ENCODE data around the gene AVL9.
"Not testable (repeated sequence)": the region's sequence is repeated elsewhere in the genome, so short reads cannot be mapped to it uniquely, and the experiment has no call there.

The AVL9 gene

DNA sequence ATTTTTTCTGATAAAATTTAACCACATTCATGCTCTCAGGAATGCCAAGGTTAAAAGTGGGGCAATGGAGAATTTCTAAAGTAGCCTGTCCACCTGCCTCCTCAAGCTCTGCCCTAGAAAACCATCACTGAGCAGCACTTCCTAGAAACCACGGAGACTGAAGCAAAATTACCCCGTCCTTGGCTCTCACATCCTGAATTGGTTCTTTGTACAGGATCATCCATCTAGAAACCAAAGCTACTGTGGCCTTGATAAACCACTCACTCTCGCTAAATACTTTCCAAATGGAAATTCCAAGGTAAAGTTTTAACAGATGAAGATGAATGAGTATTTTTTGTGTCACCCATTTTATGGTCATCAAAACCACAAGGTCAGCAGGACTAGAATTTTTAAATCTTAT is 96.6 kb downstream of the AVL9 start:
- DNase-seq (ENCODE audit: low read depth), result no peak

DNA sequence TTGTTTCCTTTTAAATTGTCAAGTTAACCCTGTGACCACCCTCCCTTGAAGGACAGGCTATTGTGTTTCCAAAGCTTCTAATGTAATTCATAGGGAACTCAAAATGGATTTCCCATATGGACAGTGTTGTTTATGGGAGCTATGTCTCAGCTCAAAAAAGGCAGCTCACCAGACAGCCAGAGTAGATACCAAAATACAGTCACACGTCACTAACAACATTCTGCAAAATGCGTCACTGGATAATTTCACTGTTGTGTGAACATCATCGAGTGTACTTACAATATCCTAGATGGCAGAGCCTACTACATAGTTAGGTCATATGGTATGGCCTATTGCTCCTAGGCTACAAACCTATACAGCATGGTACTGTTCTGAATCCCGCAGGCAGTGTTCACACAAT is 97.4 kb downstream of the AVL9 start:
- DNase-seq (ENCODE audit: low read depth), result no peak

DNA sequence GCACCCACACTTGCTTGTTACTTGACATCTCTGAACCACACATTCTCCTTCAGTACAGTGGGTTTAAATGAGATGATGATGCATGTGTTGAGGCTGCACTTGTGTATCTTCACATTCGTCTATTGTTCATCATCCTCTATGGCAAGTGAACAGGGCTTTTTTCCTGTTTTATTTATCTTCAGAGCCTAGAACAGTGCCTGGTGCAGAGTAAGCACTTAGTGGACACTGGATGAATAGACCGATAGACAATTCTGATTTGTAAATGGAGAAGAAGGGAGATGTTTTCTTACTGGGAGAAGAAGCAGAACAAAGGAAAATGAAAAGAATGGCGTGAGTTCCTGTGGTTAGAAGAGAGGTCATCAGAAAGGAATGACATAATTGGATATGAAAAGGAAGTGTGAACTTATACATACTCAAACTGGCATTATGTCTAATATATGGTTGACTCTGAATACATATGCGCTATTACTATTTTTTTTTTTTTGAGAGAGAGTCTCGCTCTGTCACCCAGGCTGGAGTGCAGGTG is 99.7 kb downstream of the AVL9 start:
- no peak for DNase-seq (ENCODE audit: low read depth)

DNA sequence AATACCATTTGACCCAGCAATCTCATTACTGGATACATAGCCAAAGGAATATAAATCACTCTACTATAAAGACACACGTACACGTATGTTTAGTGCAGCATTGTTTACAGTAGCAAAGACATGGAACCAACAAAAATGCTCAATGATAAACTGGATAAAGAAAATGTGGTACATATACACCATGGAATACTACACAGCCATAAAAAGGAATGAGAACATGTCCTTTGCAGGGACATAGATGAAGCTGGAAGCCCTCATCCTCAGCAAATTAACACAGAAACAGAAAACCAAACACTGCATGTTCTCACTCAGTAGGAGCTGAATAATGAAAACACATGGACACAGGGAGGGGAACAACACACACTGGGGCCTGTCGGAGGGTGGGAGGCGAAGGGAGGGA is 105.9 kb downstream of the AVL9 start:
- DNase-seq (ENCODE audit: low read depth), result not testable (repeated sequence)

DNA sequence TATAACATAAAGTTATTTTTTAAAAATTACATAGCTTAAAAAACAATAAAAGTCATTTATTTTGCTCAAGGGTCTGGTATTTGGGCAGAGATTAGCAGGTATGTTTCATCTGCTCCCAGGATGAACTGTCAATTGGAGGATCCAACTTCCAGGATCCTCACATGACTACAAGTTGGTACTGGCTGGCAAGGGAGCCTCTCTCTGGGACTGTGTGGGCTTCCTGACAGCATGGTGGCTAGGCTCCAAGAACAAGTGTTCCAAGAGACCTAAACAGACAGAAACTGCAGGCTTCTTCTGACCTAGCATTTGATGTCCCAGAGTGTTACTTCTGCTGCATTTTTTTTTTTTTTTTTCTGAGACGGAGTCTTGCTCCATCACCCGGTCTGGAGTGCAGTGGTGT is 107.2 kb downstream of the AVL9 start:
- no peak for DNase-seq (ENCODE audit: low read depth)

DNA sequence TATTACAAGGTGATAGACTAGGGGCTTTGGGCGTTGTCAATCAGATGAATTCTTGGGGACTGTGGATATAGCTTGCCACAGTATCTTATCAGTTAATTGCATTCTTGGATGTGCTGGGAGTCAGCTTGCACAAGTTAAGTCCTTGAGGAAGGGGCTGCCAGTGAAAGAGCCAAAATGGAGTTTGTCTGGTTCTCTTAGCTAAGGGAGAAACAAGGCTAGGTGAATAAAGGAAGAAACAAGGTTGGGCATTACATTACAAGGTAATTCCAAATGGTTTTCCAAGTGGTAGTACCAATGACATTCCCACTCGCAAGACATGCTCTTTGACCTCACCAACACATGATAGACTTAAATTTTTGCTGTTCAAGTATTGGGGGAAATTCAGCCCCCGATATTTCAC is 108.2 kb downstream of the AVL9 start:
- DNase-seq (ENCODE audit: low read depth), result not testable (repeated sequence)

DNA sequence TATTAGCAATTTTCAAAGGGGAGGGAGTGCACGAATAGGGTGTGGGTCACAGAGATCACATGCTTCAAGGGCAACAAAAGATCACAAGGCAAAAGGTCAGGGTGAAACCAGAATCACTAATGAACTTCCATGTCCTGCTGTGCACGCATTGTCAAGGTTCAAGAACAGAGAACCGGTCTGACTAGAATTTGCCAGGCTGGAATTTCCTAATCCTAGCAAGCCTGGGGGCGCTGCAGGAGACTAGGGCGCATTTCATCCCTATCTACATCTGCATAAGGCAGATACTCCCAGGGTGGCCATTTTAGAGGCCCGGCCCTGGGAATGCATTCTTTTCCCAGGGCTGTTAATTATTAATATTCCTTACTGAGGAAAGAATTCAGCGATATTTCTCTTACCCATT is 108.8 kb downstream of the AVL9 start:
- not testable (repeated sequence) for DNase-seq (ENCODE audit: low read depth)

DNA sequence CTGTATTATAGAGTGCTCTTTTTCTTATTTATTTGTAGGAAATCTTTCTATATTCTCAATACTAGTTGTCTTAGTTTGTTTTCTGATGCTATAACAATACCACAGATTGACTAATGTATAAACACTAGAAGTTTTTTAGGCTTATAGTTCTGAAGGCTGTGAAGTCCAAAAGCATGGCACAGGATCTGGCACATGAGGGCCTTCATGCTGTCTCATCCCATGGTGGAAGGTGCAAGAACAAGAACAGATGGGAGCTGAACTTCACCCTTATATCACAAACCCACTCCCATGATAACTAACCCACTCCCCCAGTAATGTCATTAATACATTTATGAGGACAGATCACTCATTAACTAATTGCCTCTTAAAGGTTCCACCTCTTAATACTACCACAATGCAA is 109.7 kb downstream of the AVL9 start:
- DNase-seq (ENCODE audit: low read depth), result no peak

DNA sequence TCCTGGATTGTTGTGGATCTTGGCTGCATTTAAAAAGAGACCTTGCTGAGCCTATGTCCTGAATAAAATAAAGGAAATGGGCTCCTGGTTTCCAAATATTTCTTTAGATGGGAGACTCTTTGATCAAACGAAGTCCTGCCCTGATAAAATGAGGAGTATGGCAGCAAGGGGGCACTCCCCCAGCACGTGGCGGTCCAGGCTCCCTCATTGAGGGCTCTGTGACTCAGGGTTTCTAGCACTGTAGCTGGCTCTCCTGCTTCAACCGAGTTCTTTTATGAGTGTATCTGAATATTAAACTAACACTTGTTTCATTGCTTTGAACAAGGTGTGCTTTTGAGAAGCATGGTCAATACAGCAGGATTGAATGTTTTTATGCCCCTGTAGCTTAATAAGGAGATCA is 114.2 kb downstream of the AVL9 start:
- DNase-seq (ENCODE audit: low read depth), result no peak

DNA sequence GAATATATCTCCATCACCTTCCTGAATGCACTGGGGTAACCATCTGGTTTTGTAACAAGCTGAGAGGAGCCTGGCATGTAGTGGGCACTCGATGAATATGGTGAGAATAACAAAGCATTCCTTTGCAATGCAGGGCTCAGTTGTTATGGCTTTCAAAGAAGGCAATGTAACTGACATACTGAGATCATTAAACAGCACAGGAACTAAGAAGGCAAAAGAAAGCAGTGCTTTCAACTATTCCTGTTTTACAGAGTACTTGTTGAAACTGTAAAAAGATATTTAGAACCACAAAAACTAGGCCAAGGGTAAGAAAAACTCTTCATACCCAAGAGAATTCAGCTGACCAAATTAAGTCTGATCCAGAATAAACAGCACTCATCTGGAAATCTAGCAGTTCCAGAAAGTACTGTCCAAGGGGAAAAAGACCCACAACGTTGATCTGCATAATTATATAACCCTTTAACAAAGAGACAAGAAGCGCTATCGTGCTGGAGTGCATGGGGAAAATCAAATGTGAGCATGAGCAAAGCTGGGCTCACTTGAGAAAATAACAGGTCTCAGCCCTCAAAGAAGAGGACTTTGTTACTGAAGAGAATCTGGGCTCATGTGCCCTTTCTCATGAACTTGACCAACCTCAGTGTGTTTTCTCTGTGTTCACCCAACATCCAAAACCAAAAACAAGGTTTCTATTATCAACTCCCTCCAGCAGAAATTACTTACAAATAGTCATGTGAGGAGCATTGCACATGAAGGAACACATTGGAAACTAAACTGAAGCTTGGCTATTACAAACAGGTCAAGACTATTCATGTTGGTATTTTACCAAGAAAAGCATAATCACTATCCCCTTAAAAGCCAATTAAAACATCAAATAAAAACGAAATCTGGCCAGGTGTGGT is 116.2 kb downstream of the AVL9 start:
- no peak for DNase-seq (ENCODE audit: low read depth)

DNA sequence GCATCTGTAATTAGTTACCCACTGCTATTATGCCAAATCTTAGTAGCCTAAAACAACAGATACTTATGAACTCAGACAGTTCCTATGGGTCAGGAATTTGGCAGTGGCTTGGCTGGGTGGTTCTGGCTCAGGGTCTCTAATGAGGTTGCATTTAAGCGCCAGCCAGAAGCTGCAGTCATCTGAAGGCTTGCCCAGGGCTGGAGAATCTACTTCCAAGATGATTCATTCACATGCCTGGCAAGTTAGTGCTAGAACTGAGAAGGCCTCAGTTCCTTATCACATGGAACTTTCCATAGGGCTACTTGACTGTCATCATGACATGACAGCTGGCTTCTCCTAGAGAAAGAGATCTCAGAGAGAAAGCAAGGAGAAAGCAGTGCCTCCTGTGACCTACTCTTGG is 121.3 kb downstream of the AVL9 start:
- no peak for DNase-seq (ENCODE audit: low read depth)

DNA sequence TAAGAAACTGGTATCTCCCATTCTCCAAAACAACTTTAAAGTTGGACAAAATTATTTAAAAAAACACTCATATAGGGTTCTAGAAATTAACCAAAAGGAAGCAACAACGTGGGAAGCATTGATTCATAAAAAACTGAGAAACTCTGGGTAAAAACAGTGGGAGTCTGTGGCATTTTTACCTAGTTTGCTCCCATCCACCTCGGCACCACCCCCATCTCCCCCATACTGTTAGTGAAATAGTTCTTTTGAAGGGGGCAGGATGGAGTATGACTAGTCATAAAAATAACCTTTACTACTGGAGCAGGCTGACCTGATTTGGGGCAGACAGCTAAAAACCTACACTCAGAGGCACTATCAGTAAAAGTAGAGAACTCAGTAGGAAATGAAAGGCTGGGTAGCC is 123.2 kb downstream of the AVL9 start:
- DNase-seq (ENCODE audit: low read depth), result no peak

DNA sequence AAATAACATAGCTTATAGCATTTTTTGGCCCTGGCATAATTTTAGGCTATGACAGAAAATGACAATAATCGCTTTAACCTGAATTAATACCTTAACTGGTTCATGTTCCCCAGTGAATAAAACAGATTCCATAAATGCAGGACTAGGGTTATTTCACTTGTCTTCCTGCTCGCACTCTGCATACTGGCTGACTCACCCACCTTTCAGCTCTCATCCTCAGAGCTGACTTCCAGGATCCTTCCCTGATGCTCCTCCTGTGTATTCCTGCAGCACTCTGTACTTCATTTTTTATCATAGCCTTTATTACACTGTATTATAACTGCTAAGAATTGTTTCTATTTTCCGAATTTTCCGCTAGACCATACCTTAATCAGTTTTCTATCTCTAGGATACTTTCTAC is 123.7 kb downstream of the AVL9 start:
- no peak for DNase-seq (ENCODE audit: low read depth)

DNA sequence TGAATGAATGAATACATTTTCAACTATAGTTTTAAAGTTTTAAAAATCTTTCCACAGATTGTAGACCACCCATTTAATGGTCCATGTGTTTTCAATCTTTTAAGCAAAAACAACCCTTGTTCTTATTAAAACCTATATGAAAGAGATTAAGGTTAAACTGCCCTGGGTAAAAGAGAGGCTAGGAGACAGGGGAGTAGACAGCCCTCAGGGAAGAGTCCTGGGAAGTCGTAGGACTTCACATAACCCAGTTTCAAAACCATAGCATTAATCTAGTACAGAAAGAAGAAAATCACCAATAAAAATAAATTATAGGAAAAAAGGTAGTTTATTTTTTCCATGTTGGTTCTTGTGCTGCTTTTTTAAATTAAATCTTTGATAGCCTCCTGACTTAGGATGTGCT is 124.1 kb downstream of the AVL9 start:
- DNase-seq (ENCODE audit: low read depth), result not testable (repeated sequence)

DNA sequence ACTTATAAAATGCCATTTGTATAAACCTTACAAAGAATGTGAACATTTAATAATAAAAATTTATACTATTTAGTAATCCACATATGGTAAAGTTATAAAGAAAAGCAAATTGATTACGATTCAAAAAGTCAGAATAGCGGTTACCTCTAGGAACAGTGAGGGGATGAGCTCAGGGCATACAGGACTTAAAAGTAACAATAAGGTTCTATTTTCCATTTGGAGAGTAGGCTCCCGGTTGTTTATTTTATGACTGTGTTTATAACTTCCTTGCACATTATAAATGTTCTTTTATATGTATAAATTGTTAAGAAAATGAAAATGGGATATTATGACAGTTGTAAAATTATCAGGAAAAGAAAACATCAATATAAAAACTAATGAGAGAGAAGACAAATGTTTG is 135.7 kb downstream of the AVL9 start:
- no peak for DNase-seq (ENCODE audit: low read depth)

DNA sequence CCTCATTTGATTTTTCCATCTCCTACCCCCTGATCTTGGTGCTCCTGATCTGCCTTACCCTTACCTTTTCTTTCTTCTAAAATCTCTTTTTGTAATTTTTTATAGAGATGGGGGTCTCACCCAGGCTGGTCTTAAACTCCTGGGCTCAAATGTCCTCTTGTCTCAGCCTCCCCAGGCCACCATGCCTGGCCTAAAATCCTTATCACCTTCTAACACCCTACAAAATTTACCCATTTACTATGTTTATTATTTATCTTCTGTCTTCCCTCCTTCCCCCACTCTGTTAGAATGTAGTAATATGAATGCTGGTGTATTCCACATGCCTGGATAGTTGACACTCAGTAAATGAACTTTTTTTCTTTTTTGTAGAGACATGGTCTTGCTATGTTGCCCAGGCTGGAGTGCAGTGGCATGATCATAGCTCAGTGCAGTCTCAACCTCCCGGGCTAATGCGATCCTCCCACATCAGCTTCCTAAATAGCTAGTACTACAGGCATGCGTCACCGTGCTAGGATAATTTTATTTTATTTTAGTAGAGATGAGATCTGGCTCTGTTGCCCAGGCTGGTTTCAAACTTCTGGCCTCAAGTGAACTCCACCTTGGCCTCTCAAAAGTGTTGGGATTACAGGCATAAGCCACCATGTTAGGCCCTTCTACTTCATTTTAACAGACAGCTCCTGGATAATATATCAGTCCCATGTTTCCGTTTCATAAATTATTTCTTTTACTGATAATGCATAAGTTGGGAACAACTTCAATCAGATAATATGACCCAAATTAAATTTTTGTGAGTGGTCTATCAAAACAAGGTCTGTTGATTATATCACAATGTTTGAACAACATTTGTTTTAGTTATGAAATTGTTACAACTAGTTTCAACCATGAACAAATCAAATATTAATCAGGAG is 136.6 kb downstream of the AVL9 start:
- DNase-seq (ENCODE audit: low read depth), result not testable (repeated sequence)

DNA sequence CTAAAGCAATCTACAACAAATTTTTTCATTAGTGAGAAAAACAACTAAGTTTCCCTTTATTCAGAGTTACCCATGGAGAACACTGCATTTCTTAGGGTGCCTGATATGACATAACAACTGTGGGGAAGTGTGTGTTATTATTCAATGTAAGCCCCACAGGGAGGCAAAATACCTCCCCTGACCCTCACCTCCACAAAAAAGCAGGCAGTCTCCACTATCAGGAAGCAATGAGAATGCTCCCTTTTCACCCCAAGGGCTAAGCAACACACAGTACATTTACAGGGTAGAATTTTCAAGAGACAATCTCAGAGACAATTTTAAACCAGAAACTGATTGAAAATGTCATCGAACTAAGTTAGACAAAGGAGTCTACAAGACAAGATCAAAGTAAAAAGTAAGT is 138.2 kb downstream of the AVL9 start:
- not testable (repeated sequence) for DNase-seq (ENCODE audit: low read depth)

DNA sequence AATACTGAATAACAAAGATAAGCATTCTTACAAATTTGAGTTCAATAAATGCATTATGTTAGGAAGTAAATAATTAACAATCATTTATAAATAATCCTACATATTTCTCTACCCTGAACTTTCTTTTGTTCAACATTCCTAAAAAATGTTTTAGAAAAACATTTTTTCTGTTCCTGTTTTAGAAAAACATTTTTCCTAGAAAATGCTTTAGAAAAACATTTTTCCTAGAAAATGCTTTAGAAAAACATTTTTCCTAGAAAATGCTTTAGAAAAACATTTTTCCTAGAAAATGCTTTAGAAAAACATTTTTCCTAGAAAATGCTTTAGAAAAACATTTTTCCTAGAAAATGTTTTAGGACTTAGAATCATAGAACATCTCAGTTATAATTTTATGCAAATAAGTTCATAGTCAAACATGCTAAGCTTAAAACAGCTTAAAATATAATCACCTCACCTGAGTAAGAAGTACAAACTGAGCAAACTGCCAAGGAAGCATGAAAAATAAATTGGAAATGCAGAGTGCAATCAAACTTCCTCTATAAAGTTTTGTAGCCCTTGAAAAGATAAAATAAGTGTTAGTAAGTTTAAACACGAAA is 139.6 kb downstream of the AVL9 start:
- not testable (repeated sequence) for DNase-seq (ENCODE audit: low read depth)

DNA sequence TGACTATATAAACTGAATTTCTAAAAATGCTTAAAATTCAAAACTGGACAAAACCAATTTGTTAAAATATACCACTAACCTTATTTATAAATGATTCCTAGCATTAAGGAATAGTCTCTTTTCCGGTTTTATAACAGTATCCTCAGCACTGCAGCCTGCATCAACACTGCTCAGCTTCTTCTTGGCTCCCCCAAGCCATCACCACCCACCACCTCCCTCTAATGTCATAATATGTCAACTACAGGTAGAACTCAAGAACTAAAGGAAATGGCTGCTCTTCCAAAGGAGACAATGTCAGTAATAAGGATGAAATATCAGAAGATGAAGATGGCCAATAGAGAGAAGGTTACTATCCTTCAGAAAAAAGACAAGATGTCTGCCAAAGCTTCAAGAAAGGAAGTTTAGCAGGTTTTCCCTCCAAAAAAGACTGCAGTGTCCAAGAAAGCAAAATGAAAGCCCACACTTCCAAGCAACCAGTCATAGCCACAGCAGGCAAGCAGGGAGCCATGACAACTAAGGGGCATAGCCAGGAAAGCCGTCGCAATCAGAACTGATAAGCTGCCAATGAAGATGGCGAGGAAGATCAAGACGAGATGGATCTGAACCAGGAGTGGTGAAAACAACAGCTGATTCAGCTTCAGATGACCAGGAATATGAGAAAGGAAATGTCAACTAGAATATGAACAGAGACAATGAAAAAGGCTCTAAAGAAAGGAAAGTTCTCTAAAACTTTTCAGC is 141.6 kb downstream of the AVL9 start:
- not testable (repeated sequence) for DNase-seq (ENCODE audit: low read depth)

DNA sequence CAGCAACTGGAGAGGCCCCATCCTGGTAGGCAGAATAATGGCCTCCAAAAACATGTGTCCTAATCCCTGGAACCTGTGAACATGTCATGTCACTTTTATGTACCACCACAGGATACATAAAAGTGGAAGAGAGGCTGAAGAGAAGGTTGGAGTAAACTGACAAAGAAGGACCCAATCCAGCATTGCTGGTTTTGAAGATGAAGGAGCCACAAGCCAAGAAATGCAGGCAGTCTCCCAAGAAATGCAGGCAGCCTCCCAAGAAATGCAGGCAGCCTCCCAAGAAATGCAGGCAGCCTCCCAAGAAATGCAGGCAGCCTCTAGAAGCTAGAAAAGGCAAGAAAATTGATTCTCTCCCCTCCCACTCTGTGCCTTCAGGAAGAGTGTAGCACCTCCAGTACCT is 142.3 kb downstream of the AVL9 start:
- not testable (repeated sequence) for DNase-seq (ENCODE audit: low read depth)

Data from T follicular helper cell (primary cell).